ENCODE measurements around the gene PLOD1.
A peak's percentile ranks its signal among the peaks of the same experiment; 100 is the strongest.
"Not testable (repeated sequence)": the region's sequence is repeated elsewhere in the genome, so short reads cannot be mapped to it uniquely, and the experiment has no call there.

The PLOD1 gene

DNA sequence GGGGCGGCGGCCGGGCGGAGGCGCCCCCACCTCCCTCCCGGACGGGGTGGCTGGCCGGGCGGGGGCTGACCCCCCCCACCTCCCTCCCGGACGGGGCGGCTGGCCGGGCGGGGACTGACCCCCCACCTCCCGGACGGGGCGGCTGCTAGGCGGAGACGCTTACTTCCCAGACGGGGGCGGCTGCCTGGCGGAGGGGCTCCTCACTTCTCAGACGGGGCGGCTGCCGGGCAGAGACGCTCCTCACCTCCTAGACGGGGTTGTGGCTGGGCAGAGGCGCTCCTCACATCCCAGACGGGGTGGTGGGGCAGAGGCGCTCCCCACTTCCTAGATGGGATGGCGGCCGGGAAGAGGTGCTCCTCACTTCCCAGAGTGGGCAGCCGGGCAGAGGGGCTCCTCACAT, 73.8 kb downstream of the PLOD1 start:
- DNase-seq, result not testable (repeated sequence)

DNA sequence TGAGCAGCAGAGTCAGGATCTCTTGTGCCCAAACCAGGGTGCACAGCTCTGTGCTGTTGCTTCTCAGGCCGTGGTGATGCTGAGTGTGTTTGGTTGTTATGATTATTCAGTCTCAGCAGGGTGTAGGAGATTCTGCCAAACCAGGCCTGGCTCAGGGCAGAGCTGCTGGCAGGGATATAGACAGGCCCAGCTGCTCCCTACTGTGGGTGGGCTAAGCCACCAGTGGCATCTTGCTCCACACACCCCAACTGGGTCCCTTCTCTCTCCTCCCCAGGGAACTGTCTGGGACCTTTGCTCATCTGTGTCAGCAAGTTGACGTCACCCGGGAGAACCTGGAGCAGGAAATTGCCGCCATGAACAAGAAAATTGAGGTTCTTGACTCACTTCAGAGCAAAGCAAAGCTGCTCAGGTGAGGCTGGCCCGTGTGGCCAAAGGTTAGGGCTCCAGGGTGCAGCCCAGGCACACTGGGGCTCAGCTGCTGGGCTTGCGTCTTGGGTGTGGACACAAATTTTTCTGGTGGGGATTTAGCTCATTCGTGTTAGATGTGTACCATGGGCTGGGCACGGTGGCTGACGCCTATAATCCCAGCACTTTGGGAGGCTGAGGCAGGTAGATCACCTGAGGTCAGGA, 74.9 kb downstream of the PLOD1 start:
- DNase-seq, result no peak

DNA sequence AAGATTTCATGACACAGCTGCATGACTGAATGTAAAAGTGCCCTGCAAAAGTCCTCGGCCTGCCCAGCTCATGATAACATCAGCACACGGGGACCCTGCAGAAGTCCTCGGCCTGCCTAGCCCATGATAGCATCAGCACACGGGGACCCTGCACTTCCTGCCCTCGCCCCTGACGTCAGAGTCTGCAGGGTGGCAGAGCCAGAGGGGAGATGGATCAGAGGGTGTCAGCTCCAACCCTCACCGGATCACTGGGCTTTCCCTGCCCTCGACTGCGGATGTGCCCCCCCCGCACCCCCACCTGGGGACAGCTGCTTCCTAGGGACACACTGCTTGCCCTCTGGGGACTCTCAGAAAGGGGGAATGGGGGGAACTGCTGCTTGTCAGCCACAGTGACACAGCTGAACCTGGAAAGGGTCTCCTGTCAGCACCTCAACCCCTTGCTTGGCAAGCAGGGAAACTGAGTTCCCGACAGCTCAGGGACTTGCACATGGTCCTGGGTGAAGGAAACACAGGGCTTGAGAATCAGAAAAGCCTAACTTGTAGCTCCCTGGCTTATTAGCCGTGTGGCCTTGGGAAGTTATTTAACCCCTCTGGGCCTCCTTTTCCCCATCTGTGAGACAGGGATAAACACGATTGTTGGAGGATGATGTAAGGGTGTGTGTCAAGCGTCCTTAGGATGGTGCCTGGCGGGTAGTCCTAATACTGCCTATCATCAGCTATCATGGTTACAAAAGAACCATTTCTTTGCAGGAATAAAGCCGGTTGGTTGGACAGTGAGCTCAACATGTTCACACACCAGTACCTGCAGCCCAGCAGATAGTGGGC, 76.4 kb downstream of the PLOD1 start:
- DNase-seq, result no peak

DNA sequence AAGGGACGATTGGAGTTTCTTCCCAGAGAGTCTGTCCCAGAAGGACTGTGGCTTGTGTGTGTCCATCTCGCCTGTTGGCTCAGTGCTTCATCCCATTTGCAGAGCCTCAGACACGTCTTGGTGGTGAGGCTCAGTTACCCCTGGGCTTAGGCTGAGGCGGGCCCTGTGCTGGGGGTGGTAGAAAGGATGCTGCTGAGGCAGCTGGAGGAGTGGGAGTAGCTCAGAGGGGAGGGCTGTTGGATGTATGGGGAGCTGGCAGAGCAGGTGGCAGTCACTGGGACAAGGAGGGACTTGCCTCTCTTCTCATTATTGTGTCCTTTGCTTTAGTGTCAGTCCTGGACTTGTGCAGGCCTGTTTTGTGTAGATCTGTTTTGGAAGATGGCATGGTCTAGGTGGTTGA, 77.5 kb downstream of the PLOD1 start:
- DNase-seq, result no peak

DNA sequence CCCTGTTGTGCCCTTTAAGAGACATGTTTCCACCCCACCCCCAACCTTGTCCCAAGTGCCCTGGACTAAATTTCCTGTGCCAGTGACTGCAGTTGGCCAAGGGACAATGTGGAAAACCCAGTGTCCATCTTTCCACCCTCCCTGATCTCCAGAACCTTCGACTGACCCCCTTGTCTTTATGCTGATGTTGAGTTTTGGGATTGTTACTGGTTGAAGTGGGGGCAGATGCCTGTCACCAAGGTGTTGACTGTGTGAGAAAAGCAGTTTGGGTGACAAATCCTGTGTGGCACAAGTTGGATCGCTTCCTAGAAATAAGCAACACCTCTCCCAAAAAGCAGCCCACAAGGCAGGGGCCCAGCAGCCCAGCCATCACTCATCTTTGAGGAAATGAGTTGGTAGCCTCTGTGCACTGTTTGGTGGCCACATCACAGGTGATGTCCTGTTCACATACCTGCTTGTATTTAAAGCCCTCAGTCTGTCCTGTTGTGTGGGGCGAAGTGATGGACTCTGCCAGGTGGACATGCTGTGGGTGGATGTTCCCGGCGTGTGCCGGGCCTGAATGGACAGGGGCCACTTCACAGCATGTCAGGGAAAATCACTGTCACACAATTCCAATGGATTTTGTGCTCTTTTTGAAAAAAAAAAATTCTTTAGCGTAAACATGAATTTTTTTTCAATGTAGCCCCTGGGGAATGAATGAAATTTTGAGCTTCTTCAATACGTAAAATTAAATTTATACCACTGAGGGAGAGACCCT, 78.2 kb downstream of the PLOD1 start:
- no peak for DNase-seq

DNA sequence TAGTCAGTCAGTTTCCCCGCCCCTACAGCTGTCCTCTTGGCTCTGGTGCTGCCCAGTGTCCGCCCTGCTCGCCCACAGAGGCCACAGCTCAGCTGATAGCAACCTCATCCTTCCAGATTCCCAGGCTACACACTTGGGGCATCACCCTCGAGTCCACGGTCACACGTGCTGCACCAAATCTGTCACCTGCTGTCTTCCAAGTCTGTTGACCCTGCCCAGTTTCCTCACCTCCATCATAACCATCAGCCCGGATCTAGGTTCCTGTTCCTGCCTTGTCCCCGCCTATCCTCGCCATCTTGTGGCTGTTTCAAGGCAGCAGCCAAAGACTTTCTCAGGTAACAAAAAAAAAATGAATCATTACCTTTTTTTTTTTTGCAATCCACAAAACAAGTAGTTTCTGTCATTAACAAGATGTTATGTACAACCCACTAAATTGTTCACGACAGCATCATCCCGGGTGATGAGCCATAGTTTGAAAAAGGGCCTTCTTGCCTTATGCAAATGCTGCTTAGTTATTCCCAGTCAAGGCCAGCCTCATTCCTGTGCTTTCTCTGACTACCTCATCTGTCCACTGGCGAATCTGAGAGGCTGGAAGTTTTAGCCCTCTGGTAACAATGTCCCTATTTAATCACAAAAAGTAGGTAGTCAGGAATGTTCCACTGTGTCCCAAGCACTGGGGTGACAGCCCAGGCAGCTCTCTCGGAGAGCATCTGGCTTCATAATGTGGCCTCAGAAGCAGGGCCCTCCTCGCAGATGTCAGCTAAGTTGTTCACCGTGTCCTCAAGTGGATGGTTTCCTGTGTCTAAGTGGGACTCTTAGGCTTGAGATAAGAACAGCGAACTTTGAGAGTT, 79.8 kb downstream of the PLOD1 start:
- DNase-seq, result peak; percentile 46

DNA sequence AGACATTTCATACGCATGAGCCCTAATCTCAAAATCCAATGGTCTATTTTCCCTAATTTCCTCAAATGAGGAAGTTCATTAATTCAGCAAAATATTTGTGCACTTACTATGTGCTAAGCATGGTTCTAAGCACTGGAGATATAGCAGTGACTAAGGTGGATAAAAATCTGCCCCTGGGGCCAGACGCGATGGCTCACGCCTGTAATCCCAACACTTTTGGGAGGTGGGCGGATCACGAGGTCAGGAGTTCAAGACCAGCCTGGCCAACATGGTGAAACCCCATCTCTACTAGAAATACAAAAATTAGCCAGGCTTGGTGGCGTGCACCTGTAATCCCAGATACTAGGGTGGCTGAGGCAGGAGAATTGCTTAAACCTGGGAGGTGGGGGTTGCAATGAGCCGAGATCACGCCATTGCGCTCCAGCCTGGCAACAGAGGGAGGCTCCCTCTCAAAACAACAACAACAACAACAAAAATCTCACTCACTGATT, 80.5 kb downstream of the PLOD1 start:
- no peak for DNase-seq

DNA sequence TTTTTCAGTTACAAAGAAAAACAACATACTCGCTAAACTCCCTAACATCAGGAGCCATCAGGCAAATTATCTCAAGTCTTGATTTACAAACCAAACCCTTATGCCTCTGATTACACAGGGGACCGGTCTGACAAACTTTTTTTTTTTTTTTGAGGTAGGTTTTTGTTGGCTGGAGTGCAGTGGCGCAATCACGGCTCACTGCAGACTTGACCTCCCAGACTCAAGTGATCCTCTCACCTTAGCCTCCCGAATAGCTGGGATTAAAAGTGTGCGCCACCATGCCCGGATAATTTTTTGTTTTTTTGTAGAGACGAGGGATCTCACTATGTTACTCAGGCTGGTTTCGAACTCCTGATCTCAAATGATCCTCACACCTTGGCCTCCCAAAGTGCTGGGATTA, 81.0 kb downstream of the PLOD1 start:
- no peak for DNase-seq

DNA sequence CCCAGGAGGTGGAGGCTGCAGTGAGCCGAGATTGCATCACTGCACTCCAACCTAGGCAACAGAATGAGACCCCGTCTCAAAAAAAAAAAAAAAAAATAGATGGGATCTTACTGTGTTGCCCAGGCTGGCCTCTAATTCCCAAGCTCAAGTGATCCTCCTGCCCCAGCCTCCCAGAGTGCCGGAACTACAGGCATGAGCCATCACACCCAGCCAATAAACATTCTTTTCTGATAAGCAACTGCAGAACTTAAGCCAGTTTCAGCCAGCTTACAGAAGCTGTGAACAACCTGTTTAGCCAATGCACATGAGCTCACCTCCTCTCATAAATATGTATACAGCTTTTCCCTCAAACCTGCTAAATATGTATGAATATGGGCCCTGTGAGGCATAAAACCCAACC, 81.7 kb downstream of the PLOD1 start:
- peak; percentile 56 for DNase-seq

DNA sequence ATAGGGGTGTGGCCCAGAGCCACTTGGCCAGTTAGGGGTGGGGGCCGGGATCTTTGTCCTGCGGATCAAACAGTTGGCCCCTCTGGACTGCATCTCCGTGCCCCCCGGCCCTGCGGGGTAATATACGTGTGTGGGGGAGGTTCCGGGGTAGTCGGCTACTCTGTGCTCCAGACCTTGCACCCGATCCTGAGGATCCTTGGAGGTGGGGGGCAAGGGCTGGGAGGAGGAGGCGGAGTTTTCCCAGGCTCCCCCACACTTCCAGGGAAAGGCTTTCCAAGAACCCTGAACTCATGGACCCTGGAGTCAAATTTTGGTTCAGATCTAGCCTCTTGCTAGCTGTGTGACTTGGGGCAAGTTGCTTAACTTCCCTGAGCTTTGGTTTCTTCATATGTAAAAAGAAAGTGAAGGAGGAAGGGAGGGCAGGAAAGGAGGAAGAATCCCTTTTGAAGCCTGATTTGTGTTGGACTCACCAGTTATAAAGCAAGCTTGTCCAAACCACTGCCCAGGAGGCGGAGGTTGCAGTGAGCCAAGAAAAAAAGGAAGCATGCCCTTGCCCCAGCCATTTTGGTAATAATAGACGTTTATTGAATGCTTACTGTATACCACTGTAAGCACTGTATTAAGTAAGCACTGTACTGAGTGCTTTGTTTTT, 85.5 kb downstream of the PLOD1 start:
- peak; percentile 35 for DNase-seq

DNA sequence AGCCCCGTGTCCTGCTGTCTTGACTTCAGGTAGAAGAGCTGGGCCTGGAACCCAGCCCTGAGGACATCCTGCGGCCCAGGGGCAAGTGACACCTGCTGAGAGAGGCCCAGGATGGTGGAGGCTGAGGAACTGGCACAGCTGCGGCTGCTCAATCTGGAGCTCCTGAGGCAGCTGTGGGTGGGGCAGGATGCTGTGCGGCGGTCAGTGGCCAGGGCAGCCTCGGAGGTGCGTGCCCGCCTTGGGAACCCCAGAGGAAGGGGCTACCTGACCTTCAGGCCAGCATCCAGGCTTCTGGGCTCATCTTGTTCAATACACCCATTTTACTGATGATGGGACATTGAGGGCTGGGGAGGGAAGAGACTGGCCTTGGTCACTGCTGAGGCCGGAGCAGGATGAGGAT, 87.1 kb downstream of the PLOD1 start:
- DNase-seq, result no peak

DNA sequence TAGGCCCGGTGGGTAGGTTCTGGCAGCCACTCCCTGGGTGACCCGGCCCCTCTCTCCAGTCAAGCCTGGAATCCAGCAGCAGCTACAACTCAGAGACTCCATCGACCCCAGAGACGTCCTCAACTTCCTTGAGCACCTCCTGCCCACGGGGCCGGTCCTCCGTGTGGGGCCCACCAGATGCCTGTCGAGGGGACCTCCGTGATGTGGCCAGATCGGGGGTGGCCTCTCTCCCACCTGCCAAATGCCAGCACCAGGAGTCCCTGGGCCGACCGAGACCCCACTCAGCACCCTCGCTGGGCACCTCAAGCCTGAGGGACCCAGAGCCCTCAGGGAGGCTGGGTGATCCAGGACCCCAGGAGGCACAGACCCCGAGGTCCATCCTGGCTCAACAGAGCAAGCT, 87.5 kb downstream of the PLOD1 start:
- DNase-seq, result no peak
